Measurements from ENCODE around the gene ABCG2. TPM values are rescaled to one million over a fixed set of nuclear protein-coding genes. Genes with fewer than 3 reads are reported as not detected.
"Not testable (repeated sequence)": the region's sequence is repeated elsewhere in the genome, so short reads cannot be mapped to it uniquely, and the experiment has no call there.

Gene ABCG2
- total RNA-seq, 5 donors from 2014 or later (not counting 1 experiment from before 2014, with no cell fraction given) = 0.35 to 1.1 (median 0.44) TPM; not detected in 1

- no peaks in the 10 kb centered on the region for H3K9me3 ChIP-seq
- CTCF ChIA-PET = no interaction called here
- no peaks in the 10 kb centered on the region for H3K36me3 Mint-ChIP-seq
- H3K27me3 ChIP-seq (replicated peaks in 1 of 2; ENCODE audit: control insufficient read depth in 2 of 2, extremely low read depth in 1 of 2, insufficient read depth in 2 of 2, low read length in 1 of 2) = no peaks in the 10 kb centered on the region
- H3K27ac ChIP-seq (ENCODE audit: low read length) = no peak overlapping the region
- no peak for DNase-seq
- H3K27me3 Mint-ChIP-seq = no peaks in the 10 kb centered on the region
- POLR2A ChIA-PET = interaction anchor here in 1 of 2 donors (0.6 kb wide), 1 partner anchor 1194 kb away, joined by 18 read pairs; no protein-coding TSS in a partner anchor
- WGBS (ENCODE audit: insufficient coverage) = no CpG with 5 or more reads among the region's 2 CpGs
- no peaks in the 10 kb centered on the region for H3K4me1 ChIP-seq (ENCODE audit: control insufficient read depth in 1 of 2, extremely low read depth in 1 of 2, insufficient read depth in 2 of 2, low read length in 2 of 2)
- H3K4me3 ChIP-seq (ENCODE audit: control insufficient read depth in 1 of 2, extremely low read depth in 1 of 2, low read length in 1 of 2) = no peak overlapping the region
- H3K36me3 ChIP-seq (ENCODE audit: control insufficient read depth in 2 of 2, extremely low read depth in 1 of 2, insufficient read depth in 1 of 2, low read length in 1 of 2) = no peaks in the 10 kb centered on the region
- no peak overlapping the region for H3K4me3 Mint-ChIP-seq
- H3K9me3 Mint-ChIP-seq = no peaks in the 10 kb centered on the region
- no peaks in the 10 kb centered on the region for H3K4me1 Mint-ChIP-seq
- no peak overlapping the region for H3K27ac Mint-ChIP-seq
- ATAC-seq (replicated peaks in 1 of 4) = no peak
Observed at GRCh38 chr4:88110826-88111225, 47.6 kb downstream of the ABCG2 start.

- DNase-seq (no peak), ATAC-seq (replicated peaks in 1 of 4) (no peak)
- Histone ChIP-seq H3K36me3 (ENCODE audit: control insufficient read depth in 2 of 2, extremely low read depth in 1 of 2, insufficient read depth in 1 of 2, low read length in 1 of 2) (no peaks in the 10 kb centered on the region), H3K4me3 (ENCODE audit: control insufficient read depth in 1 of 2, extremely low read depth in 1 of 2, low read length in 1 of 2) (no peak overlapping the region), H3K4me1 (ENCODE audit: control insufficient read depth in 1 of 2, extremely low read depth in 1 of 2, insufficient read depth in 2 of 2, low read length in 2 of 2) (no peaks in the 10 kb centered on the region), H3K27ac (ENCODE audit: low read length) (no peak overlapping the region), H3K9me3 (no peaks in the 10 kb centered on the region), H3K27me3 (replicated peaks in 1 of 2; ENCODE audit: control insufficient read depth in 2 of 2, extremely low read depth in 1 of 2, insufficient read depth in 2 of 2, low read length in 1 of 2) (no peaks in the 10 kb centered on the region)
- no peaks in the 10 kb centered on the region for H3K27me3 Mint-ChIP-seq
- no peaks in the 10 kb centered on the region for H3K9me3 Mint-ChIP-seq
- H3K36me3 Mint-ChIP-seq = no peaks in the 10 kb centered on the region
- H3K27ac Mint-ChIP-seq = no peak overlapping the region
- 100% methylated on average over 1 of the region's 5 CpGs for WGBS (ENCODE audit: insufficient coverage)
- ChIA-PET CTCF (no interaction called here), POLR2A (interaction anchor here in 1 of 2 donors (0.6 kb wide), 1 partner anchor 47 kb away, joined by 5 read pairs; no protein-coding TSS in a partner anchor)
- H3K4me3 Mint-ChIP-seq = no peak overlapping the region
- H3K4me1 Mint-ChIP-seq = no peaks in the 10 kb centered on the region
Observed at GRCh38 chr4:88109123-88109881, 49.1 kb downstream of the ABCG2 start.

GRCh38 chr4:88108747-88109122 is 49.7 kb downstream of the ABCG2 start:
- Mint-ChIP-seq H3K27ac (no peak overlapping the region), H3K9me3 (no peaks in the 10 kb centered on the region), H3K27me3 (peaks cover 0 to under 1% of the 10 kb centered on the region in 2 donors), H3K4me1 (no peaks in the 10 kb centered on the region), H3K36me3 (no peaks in the 10 kb centered on the region), H3K4me3 (no peak overlapping the region)
- no peak for ATAC-seq (replicated peaks in 1 of 4)
- Histone ChIP-seq H3K4me3 (ENCODE audit: control insufficient read depth in 1 of 2, extremely low read depth in 1 of 2, low read length in 1 of 2) (no peak overlapping the region), H3K27me3 (replicated peaks in 1 of 2; ENCODE audit: control insufficient read depth in 2 of 2, extremely low read depth in 1 of 2, insufficient read depth in 2 of 2, low read length in 1 of 2) (no peaks in the 10 kb centered on the region), H3K4me1 (ENCODE audit: control insufficient read depth in 1 of 2, extremely low read depth in 1 of 2, insufficient read depth in 2 of 2, low read length in 2 of 2) (no peaks in the 10 kb centered on the region), H3K9me3 (no peaks in the 10 kb centered on the region), H3K27ac (ENCODE audit: low read length) (no peak overlapping the region), H3K36me3 (ENCODE audit: control insufficient read depth in 2 of 2, extremely low read depth in 1 of 2, insufficient read depth in 1 of 2, low read length in 1 of 2) (no peaks in the 10 kb centered on the region)
- CTCF ChIA-PET = interaction anchor here in 1 of 2 donors (1.0 kb wide), 1 partner anchor 13 kb away, joined by 4 read pairs; no protein-coding TSS in a partner anchor
- 96% methylated on average over 4 of the region's 5 CpGs for WGBS (ENCODE audit: insufficient coverage)
- POLR2A ChIA-PET = no interaction called here
- no peak for DNase-seq

GRCh38 chr4:88108108-88108465 is 50.4 kb downstream of the ABCG2 start:
- CTCF ChIA-PET = interaction anchor here in 1 of 2 donors (1.0 kb wide), 1 partner anchor 13 kb away, joined by 4 read pairs; no protein-coding TSS in a partner anchor
- H3K27me3 Mint-ChIP-seq; H3K4me1 Mint-ChIP-seq; H3K9me3 Mint-ChIP-seq; H3K27ac ChIP-seq (ENCODE audit: low read length); H3K4me3 Mint-ChIP-seq; H3K4me1 ChIP-seq (ENCODE audit: control insufficient read depth in 1 of 2, extremely low read depth in 1 of 2, insufficient read depth in 2 of 2, low read length in 2 of 2); H3K36me3 Mint-ChIP-seq; H3K4me3 ChIP-seq (ENCODE audit: control insufficient read depth in 1 of 2, extremely low read depth in 1 of 2, low read length in 1 of 2); H3K9me3 ChIP-seq; H3K27ac Mint-ChIP-seq; POLR2A ChIA-PET; DNase-seq; ATAC-seq (replicated peaks in 1 of 4); H3K36me3 ChIP-seq (ENCODE audit: control insufficient read depth in 2 of 2, extremely low read depth in 1 of 2, insufficient read depth in 1 of 2, low read length in 1 of 2); H3K27me3 ChIP-seq (replicated peaks in 1 of 2; ENCODE audit: control insufficient read depth in 2 of 2, extremely low read depth in 1 of 2, insufficient read depth in 2 of 2, low read length in 1 of 2): not testable (repeated sequence)
- no CpG with 5 or more reads among the region's 7 CpGs for WGBS (ENCODE audit: insufficient coverage)

- Histone ChIP-seq H3K36me3 (ENCODE audit: control insufficient read depth in 2 of 2, extremely low read depth in 1 of 2, insufficient read depth in 1 of 2, low read length in 1 of 2) (no peaks in the 10 kb centered on the region), H3K27ac (ENCODE audit: low read length) (no peak overlapping the region), H3K9me3 (no peaks in the 10 kb centered on the region), H3K4me1 (ENCODE audit: control insufficient read depth in 1 of 2, extremely low read depth in 1 of 2, insufficient read depth in 2 of 2, low read length in 2 of 2) (no peaks in the 10 kb centered on the region), H3K4me3 (ENCODE audit: control insufficient read depth in 1 of 2, extremely low read depth in 1 of 2, low read length in 1 of 2) (no peak overlapping the region), H3K27me3 (replicated peaks in 1 of 2; ENCODE audit: control insufficient read depth in 2 of 2, extremely low read depth in 1 of 2, insufficient read depth in 2 of 2, low read length in 1 of 2) (no peaks in the 10 kb centered on the region)
- no peaks in the 10 kb centered on the region for H3K4me1 Mint-ChIP-seq
- no peak overlapping the region for H3K4me3 Mint-ChIP-seq
- POLR2A ChIA-PET = no interaction called here
- no peak overlapping the region for H3K27ac Mint-ChIP-seq
- DNase-seq = no peak
- H3K9me3 Mint-ChIP-seq = no peaks in the 10 kb centered on the region
- ATAC-seq (replicated peaks in 1 of 4) = no peak
- peaks cover 0 to 2% of the 10 kb centered on the region in 2 donors for H3K27me3 Mint-ChIP-seq
- CTCF ChIA-PET = interaction anchor here in 1 of 2 donors (1.0 kb wide), 1 partner anchor 14 kb away, joined by 4 read pairs; no protein-coding TSS in a partner anchor
- no peaks in the 10 kb centered on the region for H3K36me3 Mint-ChIP-seq
- WGBS (ENCODE audit: insufficient coverage) = 72% methylated on average over 2 of the region's 2 CpGs
Observed at GRCh38 chr4:88107406-88108107, 50.9 kb downstream of the ABCG2 start.

GRCh38 chr4:88106205-88106604 is 52.2 kb downstream of the ABCG2 start:
- WGBS (ENCODE audit: insufficient coverage) = no CpG with 5 or more reads among the region's 3 CpGs
- Histone ChIP-seq H3K4me1 (ENCODE audit: control insufficient read depth in 1 of 2, extremely low read depth in 1 of 2, insufficient read depth in 2 of 2, low read length in 2 of 2) (no peaks in the 10 kb centered on the region), H3K4me3 (ENCODE audit: control insufficient read depth in 1 of 2, extremely low read depth in 1 of 2, low read length in 1 of 2) (no peak overlapping the region), H3K27ac (ENCODE audit: low read length) (no peak overlapping the region), H3K9me3 (no peaks in the 10 kb centered on the region), H3K27me3 (replicated peaks in 1 of 2; ENCODE audit: control insufficient read depth in 2 of 2, extremely low read depth in 1 of 2, insufficient read depth in 2 of 2, low read length in 1 of 2) (no peaks in the 10 kb centered on the region), H3K36me3 (ENCODE audit: control insufficient read depth in 2 of 2, extremely low read depth in 1 of 2, insufficient read depth in 1 of 2, low read length in 1 of 2) (no peaks in the 10 kb centered on the region)
- ChIA-PET POLR2A (no interaction called here), CTCF (no interaction called here)
- Mint-ChIP-seq H3K27me3 (peaks cover 0 to 2% of the 10 kb centered on the region in 2 donors), H3K4me3 (no peak overlapping the region), H3K36me3 (no peaks in the 10 kb centered on the region), H3K27ac (no peak overlapping the region), H3K4me1 (no peaks in the 10 kb centered on the region), H3K9me3 (no peaks in the 10 kb centered on the region)
- ATAC-seq (replicated peaks in 1 of 4) = no peak
- no peak for DNase-seq
